Neural cell (in vitro differentiated cells): ENCODE data around the gene PPP6R1. TPM values are rescaled to one million over a fixed set of nuclear protein-coding genes. Genes with fewer than 3 reads are reported as not detected.

Source experiments
- H2AFZ ChIP-seq: fragments of 200-600, 300-800 bp; sonication (generic), shearing (Covaris generic); 2 replicates; pipeline ENCODE4 v1.6.0; 2014; ENCODE audit warnings: low read depth, mild to moderate bottlenecking, antibody characterized with exemption, low read length, moderate library complexity
- H3F3A ChIP-seq: fragments of 200-600 bp; shearing (Covaris generic); 2 replicates; pipeline ENCODE4 v1.6.1; 2016; ENCODE audit warnings: mild to moderate bottlenecking, moderate library complexity, mixed read lengths, antibody characterized with exemption, low read length; ENCODE audit not compliant: insufficient read depth, poor library complexity, severe bottlenecking
- H3K27ac ChIP-seq: fragments of 200-600, 300-800 bp; sonication (generic), shearing (Covaris generic); 2 replicates; pipeline ENCODE4 v1.5.1; 2014; ENCODE audit warnings: mild to moderate bottlenecking, low read length, moderate library complexity
- H3K27me3 ChIP-seq: fragments of 300-800, 200-600 bp; sonication (generic), shearing (Covaris generic); 2 replicates; pipeline ENCODE4 v1.6.0; 2014; ENCODE audit warnings: mild to moderate bottlenecking, low read depth, low read length, moderate library complexity; ENCODE audit not compliant: insufficient read depth
- H3K36me3 ChIP-seq: fragments of 300-800, 200-600 bp; sonication (generic), shearing (Covaris generic); 2 replicates; pipeline ENCODE4 v1.5.1; 2014; ENCODE audit warnings: mild to moderate bottlenecking, antibody characterized with exemption, low read length, moderate library complexity; ENCODE audit not compliant: insufficient read depth
- H3K4me2 ChIP-seq: fragments of 300-800, 200-600 bp; sonication (generic), shearing (Covaris generic); 2 replicates; pipeline ENCODE4 v1.6.0; 2014; ENCODE audit warnings: mild to moderate bottlenecking, low read length
- H3K4me3 ChIP-seq: fragments of 300-800, 200-600 bp; sonication (generic), shearing (Covaris generic); 2 replicates; pipeline ENCODE4 v1.5.1; 2014; ENCODE audit warnings: mild to moderate bottlenecking, low read length, moderate library complexity
- H3K79me2 ChIP-seq: fragments of 200-600 bp; shearing (Covaris generic); replicated peaks from 2 replicates; pipeline ENCODE4 v1.6.0; 2014; ENCODE audit warnings: mild to moderate bottlenecking, low read length, moderate library complexity; ENCODE audit not compliant: insufficient read depth
- H3K9ac ChIP-seq: fragments of 300-800, 200-600 bp; sonication (generic), shearing (Covaris generic); 2 replicates; pipeline ENCODE4 v1.6.1; 2016; ENCODE audit warnings: mild to moderate bottlenecking, low read length, mixed read lengths
- H3K9me2 ChIP-seq: fragments of 200-600 bp; shearing (Covaris generic); 2 replicates; pipeline ENCODE4 v1.6.1; 2016; ENCODE audit warnings: mild to moderate bottlenecking, low read length, mixed read lengths; ENCODE audit not compliant: insufficient read depth
- H3K9me3 ChIP-seq: fragments of 200-600, 300-800 bp; sonication (generic), shearing (Covaris generic); 2 replicates; pipeline ENCODE4 v1.6.1; 2016; ENCODE audit warnings: mild to moderate bottlenecking, mixed run types, low read length, moderate library complexity, mixed read lengths
- H4K20me1 ChIP-seq: fragments of 200-600 bp; shearing (Covaris generic); 2 replicates; pipeline ENCODE4 v1.6.1; 2016; ENCODE audit warnings: mild to moderate bottlenecking, mixed run types; ENCODE audit not compliant: insufficient read depth
- CTCF ChIP-seq: fragments of 450-650 bp; IDR thresholded peaks from 2 replicates; pipeline ENCODE4 v1.5.1; 2014; ENCODE audit warnings: antibody characterized with exemption, mild to moderate bottlenecking, moderate library complexity; ENCODE audit not compliant: poor library complexity, severe bottlenecking
- EP300 ChIP-seq: fragments of 450-650 bp; conservative IDR thresholded peaks from 2 replicates; pipeline ENCODE4 v1.6.1; 2014; ENCODE audit warnings: antibody characterized with exemption, mild to moderate bottlenecking, moderate library complexity; ENCODE audit not compliant: poor library complexity, severe bottlenecking
- EZH2 ChIP-seq: fragments of 200-600, 300-800 bp; shearing (Covaris generic), sonication (generic); IDR thresholded peaks from 2 replicates; pipeline ENCODE4 v1.6.1; 2014; ENCODE audit warnings: antibody characterized with exemption, low read length, borderline replicate concordance, mild to moderate bottlenecking; ENCODE audit not compliant: insufficient read depth, poor library complexity, severe bottlenecking
- MXI1 ChIP-seq: fragments of 450-650 bp; conservative IDR thresholded peaks from 2 replicates; pipeline ENCODE4 v1.6.1; 2014; ENCODE audit warnings: antibody characterized with exemption, mild to moderate bottlenecking; ENCODE audit not compliant: poor library complexity, severe bottlenecking
- POLR2AphosphoS5 ChIP-seq: IDR thresholded peaks from 2 replicates; pipeline ENCODE4 v1.6.1; 2012
- RAD21 ChIP-seq: fragments of 450-650 bp; conservative IDR thresholded peaks from 2 replicates; pipeline ENCODE4 v1.6.1; 2014; ENCODE audit warnings: antibody characterized with exemption, mild to moderate bottlenecking, moderate library complexity
- REST ChIP-seq: IDR thresholded peaks from 2 replicates; pipeline ENCODE4 v1.6.1; 2012; ENCODE audit warnings: borderline replicate concordance
- SMC3 ChIP-seq: fragments of 450-650 bp; conservative IDR thresholded peaks from 2 replicates; pipeline ENCODE4 v1.6.1; 2014; ENCODE audit warnings: antibody characterized with exemption, mild to moderate bottlenecking, moderate library complexity; ENCODE audit not compliant: poor library complexity
- TAF1 ChIP-seq: IDR thresholded peaks from 2 replicates; pipeline ENCODE4 v1.6.1; 2012; ENCODE audit warnings: low read depth
- polyA plus RNA-seq: library from polyadenylated mRNA; depleted of rRNA; stranded (reverse); fragments of >200 nt; gene quantifications from 2 replicates; pipeline ENCODE4 v1.2.3, GENCODE V29; 2014

PPP6R1 gene
- polyA plus RNA-seq, 1 donor from 2014 or later, result 20.0 TPM

GRCh38 chr19:55231391-55232285, 27.2 kb downstream of the PPP6R1 start:
- Histone ChIP-seq H3K36me3 (peaks cover 6% of the 10 kb centered on the region), H4K20me1 (no peaks in the 10 kb centered on the region)

GRCh38 chr19:55230780-55231179, 28.0 kb downstream of the PPP6R1 start:
- TF ChIP-seq CTCF, result no peak
- Histone ChIP-seq H3K36me3 (no peaks in the 10 kb centered on the region), H2AFZ (no peak overlapping the region), H3F3A (no peaks in the 10 kb centered on the region), H3K4me2 (no peak overlapping the region), H3K9me2 (no peaks in the 10 kb centered on the region), H3K27me3 (no peaks in the 10 kb centered on the region), H3K9me3 (no peaks in the 10 kb centered on the region), H3K4me3 (no peak overlapping the region), H4K20me1 (no peaks in the 10 kb centered on the region), H3K79me2 (no peaks in the 10 kb centered on the region), H3K27ac (no peak overlapping the region), H3K9ac (no peak overlapping the region)

More at GRCh38 chr19:55231391-55232285, 27.2 kb downstream of the PPP6R1 start:
- H3K27ac ChIP-seq, result no peak overlapping the region
- H3F3A ChIP-seq, result no peaks in the 10 kb centered on the region
- H2AFZ ChIP-seq, result no peak overlapping the region
- H3K27me3 ChIP-seq, result no peaks in the 10 kb centered on the region
- H3K79me2 ChIP-seq, result no peaks in the 10 kb centered on the region
- no peak overlapping the region for H3K9ac ChIP-seq
- H3K9me2 ChIP-seq, result no peaks in the 10 kb centered on the region
- no peaks in the 10 kb centered on the region for H3K9me3 ChIP-seq
- TF ChIP-seq REST (no peak), POLR2AphosphoS5 (no peak), RAD21 (no peak), SMC3 (no peak), TAF1 (no peak), EP300 (no peak), EZH2 (no peak), MXI1 (no peak)
- no peak overlapping the region for H3K4me2 ChIP-seq
- no peak overlapping the region for H3K4me3 ChIP-seq
